Activated CD8-positive, alpha-beta memory T cell treated with anti-CD3 and anti-CD28 coated beads, Interleukin-2, amount 10 ng/mL, durations not matched to agents 7 days and 5 days (primary cell): Measurements from ENCODE around the gene ZNF350. TPM values are rescaled to one million over a fixed set of nuclear protein-coding genes. Genes with fewer than 3 reads are reported as not detected.
"Not testable (repeated sequence)": the region's sequence is repeated elsewhere in the genome, so short reads cannot be mapped to it uniquely, and the experiment has no call there.

Experiments
- ATAC-seq: fragments of 150-1000 bp; cut with Tn5 transposase; one replicate; pipeline ENCODE4 v1.10.0; 2021; ENCODE audit warnings: moderate library complexity
- CTCF ChIA-PET: fragments of 350-600 bp; sonication (Branson Sonifier 250); formaldehyde crosslinking; loops from one replicate; lab custom pipeline; 2021; ENCODE audit warnings: antibody characterized with exemption; lab: Charles Lee
- DNase-seq: peaks from one replicate; pipeline ENCODE4 v3.0.0-alpha.2; 2020
- H3K27ac Mint-ChIP-seq: one replicate; pipeline ENCODE4 v1.8.0; 2021; ENCODE audit warnings: mild to moderate bottlenecking, mixed read lengths
- H3K27me3 Mint-ChIP-seq: one replicate; pipeline ENCODE4 v1.8.0; 2021; ENCODE audit warnings: mixed read lengths
- H3K36me3 Mint-ChIP-seq: one replicate; pipeline ENCODE4 v1.8.0; 2021; ENCODE audit warnings: mild to moderate bottlenecking, mixed read lengths
- H3K4me1 Mint-ChIP-seq: one replicate; pipeline ENCODE4 v1.8.0; 2021; ENCODE audit warnings: mixed read lengths
- H3K4me3 Mint-ChIP-seq: one replicate; pipeline ENCODE4 v1.8.0; 2021; ENCODE audit warnings: mild to moderate bottlenecking, moderate library complexity, mixed read lengths
- H3K9me3 Mint-ChIP-seq: one replicate; pipeline ENCODE4 v1.8.0; 2022; ENCODE audit warnings: low read depth, mixed read lengths
- total RNA-seq, 2 experiments: library from RNA; stranded (reverse); gene quantifications; one replicate each; pipeline ENCODE4 v1.2.3, GENCODE V29; 2021

The ZNF350 gene
- total RNA-seq, 2 experiments from 2014 or later, result 10.2 to 12.7 TPM

- Mint-ChIP-seq H3K27me3 (no peaks in the 10 kb centered on the region), H3K4me1 (no peaks in the 10 kb centered on the region), H3K27ac (no peak overlapping the region), H3K4me3 (no peak overlapping the region), H3K9me3 (peaks cover 54% of the 10 kb centered on the region), H3K36me3 (peaks cover 68% of the 10 kb centered on the region)
- CTCF ChIA-PET, result no interaction called here
- ATAC-seq (no peak), DNase-seq (no peak)
These were observed 7.5 kb upstream of the ZNF350 start for GRCh38 chr19:51994048-51994644.

- no peak overlapping the region for H3K27ac Mint-ChIP-seq
- no peaks in the 10 kb centered on the region for H3K27me3 Mint-ChIP-seq
- CTCF ChIA-PET, result no interaction called here
- DNase-seq (no peak), ATAC-seq (no peak)
- peaks cover 67% of the 10 kb centered on the region for H3K36me3 Mint-ChIP-seq
- H3K9me3 Mint-ChIP-seq, result peaks cover 57% of the 10 kb centered on the region
- no peak overlapping the region for H3K4me3 Mint-ChIP-seq
- H3K4me1 Mint-ChIP-seq, result no peaks in the 10 kb centered on the region
These were observed 6.8 kb upstream of the ZNF350 start for GRCh38 chr19:51993422-51993821.

GRCh38 chr19:51983361-51983760 lies 3.3 kb downstream of the ZNF350 start:
- DNase-seq, result no peak
- H3K27me3 Mint-ChIP-seq, result no peaks in the 10 kb centered on the region
- CTCF ChIA-PET, result no interaction called here
- no peak for ATAC-seq
- H3K27ac Mint-ChIP-seq, result no peak overlapping the region
- H3K4me3 Mint-ChIP-seq, result no peak overlapping the region
- peaks cover 21% of the 10 kb centered on the region for H3K4me1 Mint-ChIP-seq
- H3K9me3 Mint-ChIP-seq, result peaks cover 41% of the 10 kb centered on the region
- H3K36me3 Mint-ChIP-seq, result peaks cover 79% of the 10 kb centered on the region

GRCh38 chr19:51980926-51981325 lies 5.7 kb downstream of the ZNF350 start:
- DNase-seq, H3K27ac Mint-ChIP-seq, CTCF ChIA-PET, ATAC-seq, H3K4me3 Mint-ChIP-seq, H3K27me3 Mint-ChIP-seq: not testable (repeated sequence)
- H3K9me3 Mint-ChIP-seq, result peaks cover 46% of the 10 kb centered on the region
- peaks cover 13% of the 10 kb centered on the region for H3K4me1 Mint-ChIP-seq
- peaks cover 81% of the 10 kb centered on the region for H3K36me3 Mint-ChIP-seq

- Mint-ChIP-seq H3K27me3 (no peaks in the 10 kb centered on the region), H3K9me3 (peaks cover 43% of the 10 kb centered on the region), H3K27ac (no peak overlapping the region), H3K4me3 (no peak overlapping the region), H3K4me1 (peaks cover 10% of the 10 kb centered on the region), H3K36me3 (peaks cover 81% of the 10 kb centered on the region)
- CTCF ChIA-PET, result no interaction called here
- DNase-seq, result no peak
- ATAC-seq, result no peak
These were observed 6.4 kb downstream of the ZNF350 start for GRCh38 chr19:51980116-51980736.

- DNase-seq (no peak), ATAC-seq (no peak)
- peaks cover 48% of the 10 kb centered on the region for H3K9me3 Mint-ChIP-seq
- peaks cover 8% of the 10 kb centered on the region for H3K4me1 Mint-ChIP-seq
- no peak overlapping the region for H3K4me3 Mint-ChIP-seq
- no peak overlapping the region for H3K27ac Mint-ChIP-seq
- H3K36me3 Mint-ChIP-seq, result peaks cover 83% of the 10 kb centered on the region
- CTCF ChIA-PET, result no interaction called here
- H3K27me3 Mint-ChIP-seq, result no peaks in the 10 kb centered on the region
These were observed 7.8 kb downstream of the ZNF350 start for GRCh38 chr19:51978882-51979281.

- Mint-ChIP-seq H3K4me3 (no peak overlapping the region), H3K27ac (no peak overlapping the region), H3K27me3 (no peaks in the 10 kb centered on the region), H3K4me1 (peaks cover 8% of the 10 kb centered on the region), H3K36me3 (peaks cover 85% of the 10 kb centered on the region), H3K9me3 (peaks cover 42% of the 10 kb centered on the region)
- ATAC-seq (no peak), DNase-seq (no peak)
- CTCF ChIA-PET, result no interaction called here
These were observed 9.3 kb downstream of the ZNF350 start for GRCh38 chr19:51977346-51977745.

GRCh38 chr19:51976852-51977251 lies 9.8 kb downstream of the ZNF350 start:
- no peak for ATAC-seq

GRCh38 chr19:51975787-51976186 lies 10.9 kb downstream of the ZNF350 start:
- CTCF ChIA-PET, DNase-seq: not testable (repeated sequence)
- peaks cover 88% of the 10 kb centered on the region for H3K36me3 Mint-ChIP-seq

More at GRCh38 chr19:51976852-51977251, 9.8 kb downstream of the ZNF350 start:
- H3K36me3 Mint-ChIP-seq, result peaks cover 87% of the 10 kb centered on the region
- DNase-seq, result no peak
- no peak overlapping the region for H3K27ac Mint-ChIP-seq
- peaks cover 8% of the 10 kb centered on the region for H3K4me1 Mint-ChIP-seq
- H3K4me3 Mint-ChIP-seq, result no peak overlapping the region
- peaks cover 44% of the 10 kb centered on the region for H3K9me3 Mint-ChIP-seq
- CTCF ChIA-PET, result no interaction called here
- no peaks in the 10 kb centered on the region for H3K27me3 Mint-ChIP-seq

GRCh38 chr19:51971624-51972023 lies 15.0 kb downstream of the ZNF350 start:
- no peak overlapping the region for H3K27ac Mint-ChIP-seq
- no peak overlapping the region for H3K4me3 Mint-ChIP-seq
- CTCF ChIA-PET, result interaction anchor here (0.7 kb wide), 1 partner anchor 29 kb away, joined by 3 read pairs; no protein-coding TSS in a partner anchor
- no peak for DNase-seq
- H3K9me3 Mint-ChIP-seq, result peaks cover 37% of the 10 kb centered on the region
- no peaks in the 10 kb centered on the region for H3K4me1 Mint-ChIP-seq
- no peaks in the 10 kb centered on the region for H3K27me3 Mint-ChIP-seq
- H3K36me3 Mint-ChIP-seq, result peaks cover 84% of the 10 kb centered on the region
- ATAC-seq, result no peak

More at GRCh38 chr19:51975787-51976186, 10.9 kb downstream of the ZNF350 start:
- not testable (repeated sequence) for H3K4me1 Mint-ChIP-seq, H3K4me3 Mint-ChIP-seq, H3K27ac Mint-ChIP-seq, H3K27me3 Mint-ChIP-seq, ATAC-seq
- H3K9me3 Mint-ChIP-seq, result peaks cover 52% of the 10 kb centered on the region

GRCh38 chr19:51970718-51971117 lies 15.9 kb downstream of the ZNF350 start:
- Mint-ChIP-seq H3K27ac (no peak overlapping the region), H3K27me3 (no peaks in the 10 kb centered on the region), H3K4me1 (no peaks in the 10 kb centered on the region), H3K36me3 (peaks cover 85% of the 10 kb centered on the region), H3K9me3 (peaks cover 36% of the 10 kb centered on the region), H3K4me3 (no peak overlapping the region)
- ATAC-seq, result no peak
- CTCF ChIA-PET, result no interaction called here
- no peak for DNase-seq

GRCh38 chr19:51965583-51965982 lies 21.1 kb downstream of the ZNF350 start:
- DNase-seq (no peak), ATAC-seq (no peak)
- H3K27ac Mint-ChIP-seq, result no peak overlapping the region
- H3K4me3 Mint-ChIP-seq, result no peak overlapping the region
- no peaks in the 10 kb centered on the region for H3K4me1 Mint-ChIP-seq
- peaks cover 48% of the 10 kb centered on the region for H3K9me3 Mint-ChIP-seq
- no peaks in the 10 kb centered on the region for H3K27me3 Mint-ChIP-seq
- peaks cover 67% of the 10 kb centered on the region for H3K36me3 Mint-ChIP-seq
- CTCF ChIA-PET, result no interaction called here

GRCh38 chr19:51960621-51961233 lies 25.9 kb downstream of the ZNF350 start:
- DNase-seq, CTCF ChIA-PET, ATAC-seq: not testable (repeated sequence)

GRCh38 chr19:51959791-51960190 lies 26.8 kb downstream of the ZNF350 start:
- DNase-seq (no peak), ATAC-seq (no peak)
- Mint-ChIP-seq H3K4me3 (no peak overlapping the region), H3K36me3 (peaks cover 20% of the 10 kb centered on the region), H3K27ac (no peak overlapping the region), H3K9me3 (peaks cover 40% of the 10 kb centered on the region), H3K4me1 (no peaks in the 10 kb centered on the region), H3K27me3 (no peaks in the 10 kb centered on the region)
- CTCF ChIA-PET, result no interaction called here

More at GRCh38 chr19:51960621-51961233, 25.9 kb downstream of the ZNF350 start:
- not testable (repeated sequence) for H3K27ac Mint-ChIP-seq, H3K4me3 Mint-ChIP-seq, H3K4me1 Mint-ChIP-seq, H3K27me3 Mint-ChIP-seq
- Mint-ChIP-seq H3K36me3 (peaks cover 29% of the 10 kb centered on the region), H3K9me3 (peaks cover 49% of the 10 kb centered on the region)
